ENCODE results near the gene UPF1. TPM values are rescaled to one million over a fixed set of nuclear protein-coding genes. Genes with fewer than 3 reads are reported as not detected.

The UPF1 gene
- total RNA-seq, 1 donor from 2014 or later: 106 TPM

DNA sequence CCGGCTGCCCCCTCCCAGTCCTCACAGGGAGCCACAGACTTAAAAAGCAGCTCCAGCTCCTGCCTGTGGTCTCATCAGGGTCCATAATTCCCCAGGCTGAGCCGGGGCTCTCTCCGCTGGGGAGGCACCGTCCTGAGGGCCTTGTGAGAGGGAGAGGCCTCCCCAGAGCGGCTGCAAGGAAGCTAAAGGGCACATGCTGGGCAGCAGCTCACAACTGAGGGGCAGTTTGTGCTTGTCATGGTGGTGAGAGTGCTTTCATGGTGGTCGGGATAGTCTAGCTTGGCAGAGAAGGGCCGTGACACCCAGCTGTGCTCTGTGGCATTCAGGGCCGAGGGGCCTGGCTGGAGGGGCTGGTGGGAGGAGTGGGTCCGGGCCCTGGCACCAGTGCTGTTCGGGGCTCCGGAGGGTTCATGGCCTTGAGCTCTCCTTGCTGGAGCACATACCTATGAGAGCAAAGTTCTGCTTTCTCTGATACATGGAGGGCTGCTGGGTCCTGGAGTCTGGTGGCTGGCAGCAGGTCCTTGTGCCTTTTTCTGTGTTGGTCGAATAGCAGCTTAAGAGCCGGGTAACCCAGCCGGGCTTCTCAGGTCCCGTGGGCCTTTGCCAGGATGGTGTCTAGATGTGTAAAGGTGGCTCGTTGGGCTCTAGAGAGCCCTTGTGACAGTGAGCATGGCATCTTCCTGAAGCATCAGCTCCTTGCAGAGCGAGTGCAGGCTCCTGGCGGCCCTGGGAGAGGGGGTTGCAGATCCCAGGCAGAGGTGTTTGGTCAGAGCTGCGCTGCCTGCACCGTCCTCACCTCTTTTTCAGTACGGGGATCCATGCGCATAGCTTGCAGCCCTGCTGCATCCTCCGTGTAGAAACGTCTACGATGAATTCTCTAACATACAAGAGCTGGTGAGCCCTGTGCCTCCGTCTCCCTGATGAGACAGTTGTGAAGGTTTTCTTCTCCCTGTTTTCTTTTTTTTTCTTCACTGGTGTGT, 8.8 kb downstream of the UPF1 start:
- no peak for DNase-seq (ENCODE audit: low read depth)

DNA sequence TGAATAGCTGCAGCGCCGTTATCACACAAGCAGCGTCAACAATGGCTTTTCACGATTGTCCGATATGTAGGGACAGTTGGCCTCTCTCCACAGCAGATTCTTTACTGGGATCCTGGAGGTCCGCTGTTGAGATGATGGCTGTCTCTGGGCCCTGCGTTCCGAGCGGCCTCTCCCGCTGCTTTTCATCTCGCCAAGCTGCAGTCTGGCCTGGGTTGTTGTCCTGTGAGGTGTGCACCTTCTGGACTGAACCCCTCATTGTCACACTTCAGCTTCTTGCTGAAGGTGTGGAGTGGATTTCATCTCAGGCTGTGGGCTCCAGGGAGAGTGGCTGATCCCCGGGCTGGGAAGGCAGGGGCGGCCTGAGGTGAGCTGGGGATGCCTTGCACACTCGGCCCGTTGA, 9.6 kb downstream of the UPF1 start:
- DNase-seq (ENCODE audit: low read depth): no peak

DNA sequence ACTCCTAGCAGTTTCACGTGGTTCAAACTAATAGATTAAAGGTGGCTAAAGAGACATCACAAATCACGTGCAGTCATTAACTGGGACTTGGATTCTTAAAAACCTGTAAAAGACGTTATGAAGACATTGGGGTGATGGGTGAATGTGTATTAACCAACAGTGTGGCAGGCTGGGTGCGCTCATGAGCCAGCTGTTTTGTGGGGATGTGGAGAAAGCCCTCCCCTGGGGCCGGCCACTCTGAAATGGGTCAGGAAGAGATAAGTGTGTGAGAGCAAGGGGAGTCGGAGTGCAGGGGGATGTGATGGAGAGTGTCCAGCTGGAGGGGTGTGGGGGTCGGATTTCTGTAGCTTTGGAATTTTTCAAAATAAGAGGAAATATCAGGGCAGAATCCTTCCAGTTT, 10.4 kb downstream of the UPF1 start:
- no peak for DNase-seq (ENCODE audit: low read depth)

DNA sequence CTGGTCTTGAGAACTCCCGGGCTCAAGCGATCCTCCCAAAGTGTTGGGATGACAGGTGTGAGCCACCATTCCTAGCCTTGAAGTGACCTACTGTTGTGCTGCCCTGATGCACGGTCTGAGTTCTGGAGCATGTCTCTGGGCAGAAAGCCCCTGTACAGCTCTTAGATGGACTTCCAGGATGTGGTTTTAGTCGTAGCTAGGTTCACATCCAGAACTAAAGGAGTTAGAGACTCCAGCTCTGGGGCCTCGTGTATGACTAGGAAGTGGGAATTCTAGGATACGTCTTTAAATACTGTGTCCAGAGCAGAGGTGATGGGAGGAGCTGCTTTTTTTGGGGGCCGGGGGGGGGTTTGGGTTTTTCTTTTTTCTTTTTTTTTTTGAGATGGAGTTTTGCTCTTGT, 12.2 kb downstream of the UPF1 start:
- no peak for DNase-seq (ENCODE audit: low read depth)

DNA sequence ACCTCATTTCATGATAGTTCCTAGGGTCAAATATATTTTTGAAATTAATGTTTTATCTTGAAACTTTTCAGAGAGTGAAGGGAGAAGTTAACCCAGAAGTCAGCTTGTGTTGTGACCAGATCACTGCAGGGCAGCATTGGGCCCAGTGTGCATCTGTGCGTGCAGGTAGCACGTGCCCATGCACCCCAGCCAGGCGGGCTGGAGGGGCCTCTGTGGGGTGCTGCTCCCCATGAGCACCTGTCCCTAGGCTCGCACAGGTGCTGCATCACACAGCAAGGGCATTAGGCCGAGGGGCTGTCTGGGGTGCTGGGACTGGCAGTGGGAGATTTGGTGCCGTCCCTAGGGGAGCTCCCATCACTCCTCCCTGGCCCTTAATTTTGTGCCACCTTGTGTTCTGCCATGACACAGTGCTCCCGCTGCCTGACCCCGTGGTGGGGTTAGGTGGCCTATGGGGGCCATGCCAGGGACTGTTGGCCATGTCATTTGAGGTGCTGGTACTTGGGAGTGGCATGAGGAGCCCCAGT, 13.1 kb downstream of the UPF1 start:
- DNase-seq (ENCODE audit: low read depth): no peak

DNA sequence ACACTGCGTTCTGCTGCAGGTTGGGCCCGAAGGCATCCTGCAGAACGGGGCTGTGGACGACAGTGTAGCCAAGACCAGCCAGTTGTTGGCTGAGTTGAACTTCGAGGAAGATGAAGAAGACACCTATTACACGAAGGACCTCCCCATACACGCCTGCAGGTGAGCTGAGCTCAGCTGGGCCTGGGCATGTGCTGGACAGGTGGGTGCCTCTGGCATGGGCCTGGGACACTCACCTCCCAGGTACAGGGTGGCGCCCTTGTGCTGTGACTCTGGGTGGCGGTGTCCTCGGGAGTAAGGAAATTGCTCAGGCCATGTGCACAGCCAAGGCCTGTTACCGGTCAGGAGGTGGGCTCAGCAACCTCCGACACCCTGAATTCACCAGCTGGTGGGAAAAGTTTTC, 14.2 kb downstream of the UPF1 start:
- DNase-seq (ENCODE audit: low read depth): no peak

DNA sequence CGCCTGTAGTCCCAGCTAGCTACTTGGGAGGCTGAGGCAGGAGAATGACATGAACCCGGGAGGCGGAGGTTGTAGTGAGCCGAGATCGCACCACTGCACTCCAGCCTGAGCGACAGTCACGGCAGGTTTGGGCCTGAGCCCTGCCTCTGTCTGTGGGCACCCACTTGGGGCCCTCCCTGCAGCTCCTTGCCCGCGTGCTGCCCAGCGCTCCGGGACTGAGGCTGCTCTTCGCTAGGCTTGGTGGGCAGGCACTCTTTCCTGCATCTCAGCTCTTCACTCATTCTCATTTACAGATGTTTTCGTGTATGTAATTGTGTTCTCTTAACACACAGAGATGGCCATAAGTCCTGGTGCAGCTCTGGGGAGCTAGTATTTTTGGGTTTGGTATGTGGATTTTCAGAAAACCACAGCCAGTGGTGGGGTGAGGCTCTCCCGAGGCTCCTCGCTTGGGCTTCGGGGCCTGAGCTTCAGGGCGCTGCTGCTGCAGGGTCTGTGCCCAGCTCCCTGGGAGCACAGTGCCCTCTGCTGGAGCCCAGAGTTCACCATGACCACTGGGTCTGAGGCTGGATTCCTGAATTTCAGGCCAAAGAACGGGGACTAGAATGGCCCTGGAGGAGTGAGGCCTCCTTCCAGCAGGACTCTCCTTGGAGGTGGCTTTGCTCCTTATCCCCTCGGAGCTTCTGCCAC, 15.2 kb downstream of the UPF1 start:
- peak; percentile 49 for DNase-seq (ENCODE audit: low read depth)

DNA sequence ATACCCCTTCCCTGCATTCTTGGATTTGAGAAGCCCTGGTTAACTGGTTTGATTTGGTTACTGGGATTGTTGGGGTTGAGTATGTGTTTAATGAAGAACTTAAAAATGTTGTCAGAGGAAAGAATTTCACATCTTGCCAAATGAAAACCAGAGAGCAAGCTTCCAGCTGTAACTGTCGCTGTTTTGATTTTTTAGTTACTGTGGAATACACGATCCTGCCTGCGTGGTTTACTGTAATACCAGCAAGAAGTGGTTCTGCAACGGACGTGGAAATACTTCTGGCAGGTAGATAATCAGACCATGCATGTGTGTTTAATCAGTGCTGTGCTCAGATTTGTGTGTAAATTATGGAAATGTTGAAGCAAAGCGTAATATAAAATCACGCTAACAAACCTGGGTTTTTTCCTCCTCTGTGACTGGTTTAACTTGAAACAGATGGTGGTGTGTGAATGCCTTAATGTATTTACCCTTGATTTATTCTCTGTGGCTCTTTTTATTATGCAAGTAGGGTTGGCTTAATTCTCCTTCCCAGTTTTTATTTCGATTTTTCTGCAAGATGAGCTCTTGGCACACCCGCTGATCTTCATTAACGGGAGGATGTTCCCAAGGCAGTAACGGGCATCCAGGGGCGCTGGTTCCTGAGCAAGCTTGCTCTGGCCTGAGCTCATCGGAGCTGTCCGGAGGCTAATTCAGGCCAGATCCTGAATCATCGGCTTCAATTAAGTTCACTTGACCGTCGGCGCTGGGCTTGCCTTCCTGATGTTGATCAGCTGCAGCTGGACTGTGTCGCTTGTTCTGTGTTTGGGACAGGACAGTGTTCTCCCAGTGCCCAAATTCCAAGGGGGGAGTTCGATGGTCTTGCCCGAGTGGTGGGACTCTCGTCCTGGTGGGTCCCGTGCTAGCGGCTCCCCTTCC, 16.0 kb downstream of the UPF1 start:
- DNase-seq (ENCODE audit: low read depth): no peak

DNA sequence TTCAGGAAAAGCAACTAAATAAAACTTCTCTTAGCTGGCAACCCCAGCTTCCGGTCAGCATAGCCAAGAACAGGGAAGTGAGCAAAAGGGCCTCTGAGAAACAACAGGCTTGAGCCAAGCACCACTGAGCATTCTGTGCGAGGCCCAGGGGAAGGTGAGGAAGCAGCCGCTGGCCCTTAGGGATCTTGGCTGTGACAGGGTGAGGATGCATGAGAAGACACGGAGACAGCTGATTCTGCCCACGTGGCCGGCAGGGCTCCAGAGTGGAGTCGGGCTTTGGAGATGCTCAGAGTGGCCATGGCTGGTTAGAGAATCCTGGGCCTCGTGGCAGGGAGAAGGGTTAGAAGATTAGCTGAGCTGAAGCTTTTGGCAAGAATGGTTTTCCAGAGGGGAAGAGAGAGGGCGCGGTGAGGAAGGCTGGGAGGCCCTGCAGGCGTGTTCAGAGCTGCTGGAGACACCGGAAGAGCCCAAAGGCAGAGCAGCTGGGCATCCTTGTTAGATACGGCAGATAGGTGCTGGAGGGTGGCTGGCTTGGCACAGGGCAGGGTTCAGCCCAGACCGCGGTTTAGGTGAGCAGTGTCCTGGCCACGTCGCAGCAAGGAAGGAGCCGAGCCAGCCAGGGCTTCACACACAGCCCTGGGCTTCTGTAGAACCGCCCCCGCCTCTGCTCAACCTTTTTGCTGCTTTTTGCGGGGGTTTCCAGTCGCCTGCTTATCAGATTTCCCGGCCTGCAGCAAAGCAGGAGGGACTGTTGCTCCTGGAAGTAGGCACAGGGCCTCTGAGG, 17.3 kb downstream of the UPF1 start:
- DNase-seq (ENCODE audit: low read depth): no peak

DNA sequence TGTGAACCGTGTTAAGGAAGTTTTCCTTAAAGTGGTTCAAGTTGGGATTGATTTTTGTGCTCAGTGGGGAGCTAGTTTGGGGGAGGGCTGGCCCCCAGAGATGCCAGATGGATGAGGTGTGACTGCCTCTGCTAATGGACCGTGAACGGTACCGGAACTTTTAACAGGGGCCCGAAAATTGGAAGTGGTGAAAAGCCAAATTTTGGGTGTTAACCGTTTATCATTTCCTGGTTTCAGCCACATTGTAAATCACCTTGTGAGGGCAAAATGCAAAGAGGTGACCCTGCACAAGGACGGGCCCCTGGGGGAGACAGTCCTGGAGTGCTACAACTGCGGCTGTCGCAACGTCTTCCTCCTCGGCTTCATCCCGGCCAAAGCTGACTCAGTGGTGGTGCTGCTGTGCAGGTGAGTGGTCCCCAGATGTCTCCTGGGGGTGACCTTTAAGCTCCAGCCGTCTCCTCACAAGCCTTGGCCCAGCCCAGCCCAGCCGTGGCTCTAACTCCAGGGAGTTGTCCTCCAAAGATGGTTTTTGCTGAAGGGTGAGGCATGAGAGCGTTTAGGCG, 18.2 kb downstream of the UPF1 start:
- DNase-seq (ENCODE audit: low read depth): no peak

DNA sequence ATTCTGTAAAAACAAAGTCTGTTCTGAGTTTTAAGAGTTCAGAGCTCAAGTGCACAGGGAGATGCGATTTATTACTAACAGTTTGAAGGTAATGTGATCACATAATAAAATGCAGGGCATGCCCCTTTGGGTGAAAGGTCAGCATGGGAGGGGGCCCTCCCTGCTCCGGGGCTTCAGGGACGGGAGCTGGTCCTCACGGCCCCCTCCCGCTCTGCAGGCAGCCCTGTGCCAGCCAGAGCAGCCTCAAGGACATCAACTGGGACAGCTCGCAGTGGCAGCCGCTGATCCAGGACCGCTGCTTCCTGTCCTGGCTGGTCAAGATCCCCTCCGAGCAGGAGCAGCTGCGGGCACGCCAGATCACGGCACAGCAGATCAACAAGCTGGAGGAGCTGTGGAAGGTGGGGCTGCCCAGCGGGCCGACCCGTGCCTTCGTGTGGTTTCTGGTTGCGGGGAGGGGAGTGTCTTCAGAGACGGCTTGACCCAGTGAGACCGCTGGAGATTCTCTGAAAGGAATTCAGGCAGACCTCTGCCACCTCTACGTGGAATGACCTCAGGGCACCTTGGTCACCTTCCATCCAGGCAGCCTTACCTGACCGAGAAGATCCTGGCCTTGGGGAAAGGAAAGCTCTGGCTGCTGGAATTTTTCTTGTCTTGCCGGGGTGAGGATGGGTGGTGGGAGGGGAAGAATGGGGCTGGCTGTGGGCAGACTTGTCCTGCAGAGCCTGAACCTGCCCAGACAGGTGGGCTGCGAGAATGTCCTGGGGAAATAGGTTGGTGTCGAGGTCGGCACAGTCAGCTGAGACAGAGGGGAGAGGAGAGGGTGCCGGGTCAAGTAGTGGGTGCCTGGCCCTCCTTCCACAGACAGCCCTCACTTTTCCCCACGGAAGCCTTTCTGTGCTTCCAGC, 19.0 kb downstream of the UPF1 start:
- no peak for DNase-seq (ENCODE audit: low read depth)

DNA sequence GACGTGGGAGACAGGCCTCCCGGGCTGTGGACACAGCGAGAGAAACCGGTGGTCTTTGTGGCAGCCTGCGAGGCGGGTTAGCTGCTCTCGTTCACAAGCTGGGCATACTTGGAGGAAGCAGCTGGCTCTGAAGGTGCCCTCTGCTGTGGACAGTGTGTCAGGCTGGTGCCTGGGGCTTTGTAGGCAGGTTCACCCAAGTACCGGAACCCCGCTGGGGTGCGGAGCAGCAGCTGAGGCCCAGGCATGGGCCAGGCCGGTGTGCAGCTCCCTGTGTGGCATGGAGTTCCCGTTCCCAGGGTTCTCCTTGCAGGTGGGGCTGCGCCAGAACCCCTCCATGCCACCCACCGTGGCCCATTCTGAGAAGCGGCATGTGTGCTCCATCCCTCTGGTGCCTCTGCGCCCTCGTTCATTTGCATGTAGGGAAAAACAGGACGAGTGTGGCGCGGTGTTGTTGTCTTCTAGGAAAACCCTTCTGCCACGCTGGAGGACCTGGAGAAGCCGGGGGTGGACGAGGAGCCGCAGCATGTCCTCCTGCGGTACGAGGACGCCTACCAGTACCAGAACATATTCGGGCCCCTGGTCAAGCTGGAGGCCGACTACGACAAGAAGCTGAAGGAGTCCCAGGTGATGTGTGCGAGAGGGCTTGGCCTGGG, 20.0 kb downstream of the UPF1 start:
- DNase-seq (ENCODE audit: low read depth): no peak

DNA sequence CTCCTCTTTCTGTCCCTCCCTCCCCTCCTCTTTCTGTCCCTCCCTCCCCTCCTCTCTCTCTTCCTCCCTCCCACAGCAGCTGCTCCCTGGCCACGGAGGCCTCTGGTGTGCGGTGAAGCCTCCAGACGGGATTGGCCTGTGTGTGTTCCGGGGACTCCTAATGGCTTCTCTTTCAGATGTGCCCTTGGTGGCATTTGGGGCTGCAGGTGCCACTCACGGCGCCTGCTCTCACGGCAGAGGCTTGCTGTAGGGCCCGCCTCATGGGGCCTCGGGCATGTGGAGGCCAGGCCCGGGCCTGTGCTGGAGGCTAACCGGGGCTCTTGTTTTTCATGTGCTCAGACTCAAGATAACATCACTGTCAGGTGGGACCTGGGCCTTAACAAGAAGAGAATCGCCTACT, 20.9 kb downstream of the UPF1 start:
- no peak for DNase-seq (ENCODE audit: low read depth)

DNA sequence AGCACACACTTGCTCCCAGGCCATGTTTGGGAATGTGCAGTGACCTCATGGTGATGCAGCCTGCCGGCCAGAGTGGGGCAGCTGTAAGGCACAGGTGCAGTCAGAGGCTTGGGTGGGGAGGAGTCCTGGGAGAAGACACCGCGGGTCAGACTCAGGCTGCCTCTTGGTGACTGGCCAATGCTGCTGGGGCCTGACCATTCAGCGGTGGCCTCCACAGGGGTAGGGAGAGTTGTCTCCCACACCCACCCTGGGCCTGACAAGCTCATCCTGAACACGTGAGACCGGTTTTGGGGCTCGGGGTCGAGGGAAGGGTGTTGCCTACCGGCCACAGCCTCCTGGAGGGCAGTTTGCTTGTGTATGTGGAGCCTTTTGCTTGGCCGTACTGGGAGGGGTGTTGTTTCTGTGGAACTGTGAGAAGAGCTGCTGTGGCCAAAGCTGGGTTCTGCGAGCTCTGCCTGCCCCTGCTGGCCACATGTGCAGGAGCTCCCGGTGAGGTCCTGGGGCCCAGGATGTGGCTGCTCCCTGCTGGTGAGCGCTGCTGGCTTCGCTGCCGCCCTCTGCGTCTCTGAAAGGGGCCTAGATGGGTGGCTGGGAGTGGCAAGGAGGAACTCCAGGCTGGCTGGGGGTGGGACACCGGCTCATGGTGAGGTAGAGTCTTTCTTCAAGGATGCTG, 22.1 kb downstream of the UPF1 start:
- no peak for DNase-seq (ENCODE audit: low read depth)

DNA sequence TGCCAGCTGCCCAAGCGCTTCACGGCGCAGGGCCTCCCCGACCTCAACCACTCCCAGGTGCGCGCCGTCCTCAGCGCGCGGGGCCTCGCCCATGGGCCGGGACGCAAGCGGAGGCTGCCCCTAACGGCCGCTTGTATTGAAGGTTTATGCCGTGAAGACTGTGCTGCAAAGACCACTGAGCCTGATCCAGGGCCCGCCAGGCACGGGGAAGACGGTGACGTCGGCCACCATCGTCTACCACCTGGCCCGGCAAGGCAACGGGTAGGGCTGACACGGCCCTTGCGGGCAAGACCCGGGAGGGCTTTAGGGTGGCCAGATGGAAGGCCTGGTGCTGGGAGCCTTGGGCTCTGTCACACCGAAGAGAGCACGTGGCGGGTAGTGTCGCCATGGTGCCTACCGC, 23.2 kb downstream of the UPF1 start:
- no peak for DNase-seq (ENCODE audit: low read depth)

DNA sequence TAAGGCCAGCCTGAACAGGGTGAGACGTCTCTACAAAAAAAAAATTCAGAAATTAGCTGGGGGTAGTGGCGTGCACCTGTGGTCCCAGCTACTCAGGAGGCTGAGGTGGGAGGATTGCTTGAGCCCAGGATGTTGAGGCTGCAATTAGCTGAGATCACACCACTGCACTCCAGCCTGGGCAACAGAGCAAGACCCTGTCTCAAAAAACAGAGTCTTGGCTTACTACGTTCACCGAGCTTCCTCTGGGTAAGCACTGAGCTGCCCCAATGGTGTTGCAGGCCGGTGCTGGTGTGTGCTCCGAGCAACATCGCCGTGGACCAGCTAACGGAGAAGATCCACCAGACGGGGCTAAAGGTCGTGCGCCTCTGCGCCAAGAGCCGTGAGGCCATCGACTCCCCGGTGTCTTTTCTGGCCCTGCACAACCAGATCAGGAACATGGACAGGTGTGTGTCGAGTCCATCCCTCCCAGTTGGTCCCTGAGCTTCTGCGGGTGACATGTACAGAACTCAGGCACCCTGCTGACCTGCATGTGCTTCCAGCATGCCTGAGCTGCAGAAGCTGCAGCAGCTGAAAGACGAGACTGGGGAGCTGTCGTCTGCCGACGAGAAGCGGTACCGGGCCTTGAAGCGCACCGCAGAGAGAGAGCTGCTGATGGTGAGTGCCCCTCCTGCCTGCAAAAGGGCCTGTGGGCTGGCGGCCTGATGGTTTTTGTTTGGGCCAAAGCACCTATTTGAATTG, 24.1 kb downstream of the UPF1 start:
- DNase-seq (ENCODE audit: low read depth): no peak

DNA sequence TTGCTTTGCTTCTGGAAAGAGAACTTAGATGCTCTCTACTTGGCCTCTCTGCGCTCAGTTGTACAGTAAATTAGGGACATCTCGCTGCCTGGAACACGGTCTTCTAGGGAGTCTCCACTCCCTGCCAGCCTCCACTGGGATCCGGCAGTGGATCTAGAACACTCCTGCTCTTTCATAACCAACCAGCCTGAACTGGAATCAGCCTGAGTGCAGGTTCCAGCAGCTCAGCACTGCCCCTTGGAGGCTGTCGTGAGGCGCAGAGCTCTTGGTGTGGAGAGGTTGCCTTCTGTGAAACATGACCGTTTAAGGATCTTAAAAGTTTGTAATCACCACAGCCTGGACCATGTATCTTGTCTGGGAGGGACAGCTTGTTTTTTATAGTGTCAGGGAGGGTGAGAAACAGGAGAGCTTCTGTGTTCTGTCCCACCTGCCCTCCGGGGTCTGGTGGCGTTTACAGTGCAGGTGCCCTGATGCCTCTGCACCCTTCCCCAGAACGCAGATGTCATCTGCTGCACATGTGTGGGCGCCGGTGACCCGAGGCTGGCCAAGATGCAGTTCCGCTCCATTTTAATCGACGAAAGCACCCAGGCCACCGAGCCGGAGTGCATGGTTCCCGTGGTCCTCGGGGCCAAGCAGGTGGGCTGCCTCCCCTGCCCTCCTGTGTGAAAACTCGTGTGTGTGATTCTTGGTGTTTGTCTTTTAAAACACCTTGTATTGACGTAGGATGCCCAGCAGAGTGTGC, 24.8 kb downstream of the UPF1 start:
- DNase-seq (ENCODE audit: low read depth): peak; percentile 45
